Astrocyte (in vitro differentiated cells and primary cell): ENCODE measurements around the gene TBXAS1. TPM values are rescaled to one million over a fixed set of nuclear protein-coding genes. Genes with fewer than 3 reads are reported as not detected.
A peak's percentile ranks its signal among the peaks of the same experiment; 100 is the strongest.

ENCODE experiments used
- DNase-seq: peaks from one replicate; pipeline ENCODE4 v3.0.0-alpha.2; 2010; ENCODE audit warnings: low read depth
- FAIRE-seq: peaks from 2 replicates; lab custom pipeline; 2011; peaks lifted over from hg19 to GRCh38; lab: Jason Lieb, UNC
- H2AFZ ChIP-seq: 2 replicates; pipeline ENCODE4 v1.6.0; 2012; ENCODE audit warnings: low read depth, low read length, inconsistent platforms
- H3K27ac ChIP-seq: 2 replicates; pipeline ENCODE4 v1.5.1; 2011; ENCODE audit warnings: low read depth, low read length, inconsistent platforms
- H3K27me3 ChIP-seq: 2 replicates; pipeline ENCODE4 v1.6.0; 2011; ENCODE audit warnings: low read length, inconsistent platforms; ENCODE audit not compliant: insufficient read depth
- H3K36me3 ChIP-seq: 2 replicates; pipeline ENCODE4 v1.5.1; 2011; ENCODE audit warnings: low read length, inconsistent platforms; ENCODE audit not compliant: insufficient read depth
- H3K4me1 ChIP-seq: 2 replicates; pipeline ENCODE4 v1.5.1; 2011; ENCODE audit warnings: low read length, inconsistent platforms; ENCODE audit not compliant: insufficient read depth
- H3K4me2 ChIP-seq: 2 replicates; pipeline ENCODE4 v1.6.0; 2012; ENCODE audit warnings: low read length, inconsistent platforms
- H3K4me3 ChIP-seq: 2 replicates; pipeline ENCODE4 v1.5.1; 2011; ENCODE audit warnings: low read depth, mild to moderate bottlenecking, low read length, inconsistent platforms; ENCODE audit not compliant: insufficient read depth
- H3K79me2 ChIP-seq: 2 replicates; pipeline ENCODE4 v1.6.0; 2012; ENCODE audit warnings: mild to moderate bottlenecking, low read length, inconsistent platforms; ENCODE audit not compliant: insufficient read depth
- H3K9ac ChIP-seq: 2 replicates; pipeline ENCODE4 v1.6.0; 2012; ENCODE audit warnings: mild to moderate bottlenecking, low read length, inconsistent platforms
- H3K9me3 ChIP-seq: 2 replicates; pipeline ENCODE4 v1.5.1; 2012; ENCODE audit warnings: low read depth, mild to moderate bottlenecking, low read length, inconsistent platforms; ENCODE audit not compliant: insufficient read depth
- H4K20me1 ChIP-seq: 2 replicates; pipeline ENCODE4 v1.6.0; 2012; ENCODE audit warnings: low read length, inconsistent platforms; ENCODE audit not compliant: insufficient read depth
- H3K27ac Mint-ChIP-seq: one replicate; pipeline ENCODE4 v1.8.0; 2021; ENCODE audit warnings: mild to moderate bottlenecking, mixed read lengths; ENCODE audit not compliant: unreplicated experiment
- H3K27me3 Mint-ChIP-seq: one replicate; pipeline ENCODE4 v1.8.0; 2021; ENCODE audit warnings: low read depth, mixed read lengths; ENCODE audit not compliant: unreplicated experiment
- H3K36me3 Mint-ChIP-seq: one replicate; pipeline ENCODE4 v1.8.0; 2021; ENCODE audit warnings: low read depth, mixed read lengths; ENCODE audit not compliant: unreplicated experiment
- H3K4me1 Mint-ChIP-seq: one replicate; pipeline ENCODE4 v1.8.0; 2021; ENCODE audit warnings: low read depth, mixed read lengths; ENCODE audit not compliant: unreplicated experiment
- H3K4me3 Mint-ChIP-seq: one replicate; pipeline ENCODE4 v1.8.0; 2021; ENCODE audit warnings: mild to moderate bottlenecking, moderate library complexity, mixed read lengths; ENCODE audit not compliant: unreplicated experiment
- H3K9me3 Mint-ChIP-seq: one replicate; pipeline ENCODE4 v1.8.0; 2021; ENCODE audit warnings: mild to moderate bottlenecking, mixed read lengths; ENCODE audit not compliant: unreplicated experiment
- CTCF ChIP-seq: IDR thresholded peaks from 2 replicates; pipeline ENCODE4 v1.5.1; 2011; ENCODE audit warnings: low read depth, mild to moderate bottlenecking, inconsistent platforms, low read length, moderate library complexity; ENCODE audit not compliant: insufficient read depth
- EZH2 ChIP-seq: IDR thresholded peaks from 2 replicates; pipeline ENCODE4 v1.6.1; 2012; ENCODE audit warnings: mild to moderate bottlenecking, low read length, inconsistent platforms; ENCODE audit not compliant: insufficient read depth
- total RNA-seq: library from RNA; stranded (reverse); gene quantifications from 2 replicates; pipeline ENCODE4 v1.2.1, GENCODE V29; 2021

Gene TBXAS1
- total RNA-seq, 1 donor from 2014 or later, result 1.1 TPM

GRCh38 chr7:139828446-139828845 lies 618 bp upstream of the TBXAS1 start:
- no peak overlapping the region for H3K4me2 ChIP-seq
- H3K4me3 Mint-ChIP-seq, result no peak overlapping the region
- H3K9ac ChIP-seq, result no peak overlapping the region
- H3K9me3 Mint-ChIP-seq, result peaks cover 4% of the 10 kb centered on the region
- H3K36me3 Mint-ChIP-seq, result peaks cover 2% of the 10 kb centered on the region
- H3K36me3 ChIP-seq, result no peaks in the 10 kb centered on the region
- peaks cover 6% of the 10 kb centered on the region for H3K27me3 ChIP-seq
- H3K27ac ChIP-seq, result no peak overlapping the region
- no peak for FAIRE-seq
- H3K9me3 ChIP-seq, result no peaks in the 10 kb centered on the region
- no peak overlapping the region for H3K27ac Mint-ChIP-seq
- no peaks in the 10 kb centered on the region for H3K79me2 ChIP-seq
- H3K4me1 ChIP-seq, result peaks cover 8% of the 10 kb centered on the region
- no peaks in the 10 kb centered on the region for H4K20me1 ChIP-seq
- no peak overlapping the region for H2AFZ ChIP-seq
- H3K27me3 Mint-ChIP-seq, result peaks cover 6% of the 10 kb centered on the region
- TF ChIP-seq EZH2, result no peak
- TF ChIP-seq CTCF, result no peak
- H3K4me3 ChIP-seq, result no peak overlapping the region
- DNase-seq, result no peak
- peaks cover 17% of the 10 kb centered on the region for H3K4me1 Mint-ChIP-seq

GRCh38 chr7:139829775-139830117 lies 682 bp downstream of the TBXAS1 start:
- Mint-ChIP-seq H3K4me3 (no peak overlapping the region), H3K4me1 (peaks cover 17% of the 10 kb centered on the region), H3K27ac (no peak overlapping the region), H3K36me3 (peaks cover 6% of the 10 kb centered on the region), H3K27me3 (peaks cover 6% of the 10 kb centered on the region), H3K9me3 (peaks cover 8% of the 10 kb centered on the region)
- TF ChIP-seq CTCF (no peak), EZH2 (no peak)
- no peak overlapping the region for H2AFZ ChIP-seq
- H3K36me3 ChIP-seq, result no peaks in the 10 kb centered on the region
- H3K79me2 ChIP-seq, result no peaks in the 10 kb centered on the region
- H3K4me3 ChIP-seq, result no peak overlapping the region
- H4K20me1 ChIP-seq, result no peaks in the 10 kb centered on the region
- H3K9me3 ChIP-seq, result no peaks in the 10 kb centered on the region
- no peak overlapping the region for H3K9ac ChIP-seq
- FAIRE-seq (no peak), DNase-seq (peak; percentile 61)
- H3K27me3 ChIP-seq, result peaks cover 6% of the 10 kb centered on the region
- peak overlapping the region; percentile 6 for H3K4me2 ChIP-seq
- H3K27ac ChIP-seq, result no peak overlapping the region
- H3K4me1 ChIP-seq, result peaks cover 8% of the 10 kb centered on the region

- Histone ChIP-seq H3K36me3 (no peaks in the 10 kb centered on the region), H4K20me1 (no peaks in the 10 kb centered on the region), H3K4me2 (no peak overlapping the region), H3K9me3 (no peaks in the 10 kb centered on the region), H3K4me3 (no peak overlapping the region), H3K4me1 (peaks cover 8% of the 10 kb centered on the region), H2AFZ (no peak overlapping the region), H3K27me3 (peaks cover 6% of the 10 kb centered on the region), H3K9ac (no peak overlapping the region), H3K79me2 (no peaks in the 10 kb centered on the region), H3K27ac (no peak overlapping the region)
- Mint-ChIP-seq H3K36me3 (peaks cover 6% of the 10 kb centered on the region), H3K4me3 (no peak overlapping the region), H3K27ac (no peak overlapping the region), H3K4me1 (peaks cover 14% of the 10 kb centered on the region), H3K27me3 (peaks cover 6% of the 10 kb centered on the region), H3K9me3 (peaks cover 8% of the 10 kb centered on the region)
- DNase-seq (no peak), FAIRE-seq (no peak)
- TF ChIP-seq CTCF (no peak), EZH2 (no peak)
These were observed 1.2 kb downstream of the TBXAS1 start for GRCh38 chr7:139830292-139830691.
